Anterior cingulate cortex (tissue), 58 donors: ENCODE results near the gene EEFSEC.
"Not testable (repeated sequence)": the region's sequence is repeated elsewhere in the genome, so short reads cannot be mapped to it uniquely, and the experiment has no call there.

Source experiments
- DNase-seq, 58 donors: peaks; one replicate each; lab custom pipeline; 2025; lab: John Stamatoyannopoulos, UW

The EEFSEC gene

GRCh38 chr3:128151758-128152274, 1.5 kb upstream of the EEFSEC start:
- DNase-seq: no peak

- no peak for DNase-seq
Measured at GRCh38 chr3:128152419-128153155, 694 bp upstream of the EEFSEC start.

GRCh38 chr3:128154354-128154753, 1.1 kb downstream of the EEFSEC start:
- DNase-seq: not testable (repeated sequence)

GRCh38 chr3:128155616-128156360, 2.5 kb downstream of the EEFSEC start:
- DNase-seq: no peak

- DNase-seq: no peak
Measured at GRCh38 chr3:128160661-128161060, 7.4 kb downstream of the EEFSEC start.

GRCh38 chr3:128163432-128163831, 10.2 kb downstream of the EEFSEC start:
- DNase-seq: no peak

- DNase-seq: no peak
Measured at GRCh38 chr3:128166971-128167453, 13.7 kb downstream of the EEFSEC start.

GRCh38 chr3:128167646-128167972, 14.3 kb downstream of the EEFSEC start:
- DNase-seq: no peak

GRCh38 chr3:128167973-128168674, 14.8 kb downstream of the EEFSEC start:
- no peak for DNase-seq

- DNase-seq: no peak
Measured at GRCh38 chr3:128168836-128169235, 15.6 kb downstream of the EEFSEC start.

GRCh38 chr3:128170866-128171516, 17.7 kb downstream of the EEFSEC start:
- peak in 43 of 58 donors; percentile 4 to 66 (median 37) for DNase-seq

GRCh38 chr3:128173200-128173599, 19.9 kb downstream of the EEFSEC start:
- no peak for DNase-seq

- no peak for DNase-seq
Measured at GRCh38 chr3:128173849-128174248, 20.6 kb downstream of the EEFSEC start.

GRCh38 chr3:128174675-128175590, 21.7 kb downstream of the EEFSEC start:
- DNase-seq: no peak

- DNase-seq: no peak
Measured at GRCh38 chr3:128175768-128176167, 22.5 kb downstream of the EEFSEC start.

- DNase-seq: no peak
Measured at GRCh38 chr3:128176276-128176833, 23.1 kb downstream of the EEFSEC start.

- DNase-seq: no peak
Measured at GRCh38 chr3:128177865-128178264, 24.6 kb downstream of the EEFSEC start.

GRCh38 chr3:128178782-128179483, 25.7 kb downstream of the EEFSEC start:
- no peak for DNase-seq

GRCh38 chr3:128179484-128179819, 26.2 kb downstream of the EEFSEC start:
- no peak for DNase-seq
